C4-2B (cell line): ENCODE results near the gene CDK6.

Source experiments
- CTCF ChIP-seq: fragments of 450-650 bp; conservative IDR thresholded peaks from 2 replicates; pipeline ENCODE4 v1.5.1; 2017; ENCODE audit warnings: mild to moderate bottlenecking
- ZFX ChIP-seq: fragments of 450-650 bp; IDR thresholded peaks from 2 replicates; pipeline ENCODE4 v1.6.1; 2017

- TF ChIP-seq CTCF (no peak), ZFX (no peak)
These were observed 45.4 kb downstream of the CDK6 start for GRCh38 chr7:92790992-92791391.
